H1 (cell line): ENCODE data around the gene WNT2. TPM values are rescaled to one million over a fixed set of nuclear protein-coding genes. Genes with fewer than 3 reads are reported as not detected.

Experiments
- ATF2 ChIP-seq: IDR thresholded peaks from 2 replicates; pipeline ENCODE4 v1.6.1; 2012; ENCODE audit warnings: low read length, inconsistent platforms
- polyA plus RNA-seq, 7 experiments: library from polyadenylated mRNA; depleted of rRNA in 3 of 7; stranded (reverse) in 5 of 7; unstranded in 2 of 7; fragments of >200 nt in 5 of 7; fragments of 200-250 nt in 2 of 7; gene quantifications; 1 replicate in 5 of 7; 2 replicates in 1 of 7; 4 replicates in 1 of 7; pipeline versions ENCODE4 v1.2.1 to v1.2.3, GENCODE V29; 2011 to 2013; ENCODE audit warnings: missing spikeins in 2 of 7, mixed read lengths in 2 of 7
- total RNA-seq: library from RNA; stranded (reverse); fragmentation: NEBNext Ultra II Directional; extraction: Animal tissue kit (Norgen Biotek cat#: 25700); gene quantifications from 2 replicates; pipeline ENCODE4 v1.2.1, GENCODE V29; 2021

The WNT2 gene
- total and polyA plus RNA-seq, 2 of the 8 experiments (the other 6 are each of a cell fraction or from before 2014, with no cell fraction given), result not detected

- no peak for TF ChIP-seq ATF2
Measured at GRCh38 chr7:117347962-117348672, 25.3 kb upstream of the WNT2 start (continued).
